OCI-M2 (cell line): ENCODE results near the gene KIF13A.
"Not testable (repeated sequence)": the region's sequence is repeated elsewhere in the genome, so short reads cannot be mapped to it uniquely, and the experiment has no call there.

Experiments
- DNase-seq: peaks from one replicate; lab custom pipeline; 2025; ENCODE audit not compliant: unreplicated experiment; lab: John Stamatoyannopoulos, UW

Gene KIF13A

GRCh38 chr6:17877196-17877894 is 110.1 kb downstream of the KIF13A start:
- no peak for DNase-seq

DNA sequence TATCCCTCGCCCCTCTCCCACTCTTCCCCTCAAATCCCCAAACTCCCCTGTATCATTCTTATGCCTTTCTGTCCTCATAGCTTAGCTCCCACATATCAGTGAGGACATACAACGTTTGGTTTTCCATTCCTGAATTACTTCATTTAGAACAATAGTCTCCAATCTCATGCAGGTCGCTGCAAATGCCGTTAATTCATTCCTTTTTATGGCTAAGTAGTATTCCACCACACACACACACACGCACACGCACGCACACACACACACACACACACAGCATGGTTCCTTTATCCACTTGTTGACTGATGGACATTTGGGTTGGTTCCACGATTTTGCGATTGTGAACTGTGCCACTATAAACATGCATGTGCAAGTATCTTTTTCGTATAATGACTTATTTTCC is 112.7 kb downstream of the KIF13A start:
- DNase-seq, result no peak

DNA sequence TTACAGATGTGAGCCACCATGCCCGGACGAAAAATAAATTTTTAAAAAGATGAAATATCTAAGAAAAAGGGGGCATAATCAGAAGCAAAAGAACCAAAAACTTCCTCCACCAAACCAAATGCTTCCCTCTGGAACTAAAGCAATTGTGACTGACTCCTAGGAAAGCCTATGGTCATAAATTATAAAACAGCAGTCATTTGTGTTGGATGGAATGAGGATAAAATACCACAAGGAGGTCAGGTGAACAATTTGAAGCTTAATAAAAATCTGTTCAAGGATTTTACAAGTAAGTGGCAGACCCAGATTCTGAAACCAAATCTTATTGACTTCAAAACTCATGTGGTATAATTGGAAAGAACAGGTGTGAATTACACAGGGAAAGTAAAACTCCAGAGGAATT is 114.5 kb downstream of the KIF13A start:
- DNase-seq, result no peak

- no peak for DNase-seq
These were observed 115.6 kb downstream of the KIF13A start for GRCh38 chr6:17871836-17872235.

DNA sequence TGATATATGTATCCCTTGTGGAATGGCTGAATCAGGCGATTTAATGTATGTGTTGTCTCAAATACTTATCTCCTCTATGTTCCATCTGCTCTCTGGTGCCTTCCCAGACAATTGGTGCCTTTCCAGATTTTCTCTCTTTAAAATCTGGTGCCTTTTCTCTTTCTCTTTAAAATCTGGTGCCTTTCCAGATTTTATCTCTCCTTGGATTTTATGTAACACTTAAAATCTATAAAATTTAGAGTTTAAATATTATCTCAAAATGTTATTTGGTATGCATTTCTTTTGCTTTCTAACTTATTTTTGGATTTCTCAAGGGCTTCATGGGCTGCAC is 116.3 kb downstream of the KIF13A start:
- DNase-seq, result no peak

DNA sequence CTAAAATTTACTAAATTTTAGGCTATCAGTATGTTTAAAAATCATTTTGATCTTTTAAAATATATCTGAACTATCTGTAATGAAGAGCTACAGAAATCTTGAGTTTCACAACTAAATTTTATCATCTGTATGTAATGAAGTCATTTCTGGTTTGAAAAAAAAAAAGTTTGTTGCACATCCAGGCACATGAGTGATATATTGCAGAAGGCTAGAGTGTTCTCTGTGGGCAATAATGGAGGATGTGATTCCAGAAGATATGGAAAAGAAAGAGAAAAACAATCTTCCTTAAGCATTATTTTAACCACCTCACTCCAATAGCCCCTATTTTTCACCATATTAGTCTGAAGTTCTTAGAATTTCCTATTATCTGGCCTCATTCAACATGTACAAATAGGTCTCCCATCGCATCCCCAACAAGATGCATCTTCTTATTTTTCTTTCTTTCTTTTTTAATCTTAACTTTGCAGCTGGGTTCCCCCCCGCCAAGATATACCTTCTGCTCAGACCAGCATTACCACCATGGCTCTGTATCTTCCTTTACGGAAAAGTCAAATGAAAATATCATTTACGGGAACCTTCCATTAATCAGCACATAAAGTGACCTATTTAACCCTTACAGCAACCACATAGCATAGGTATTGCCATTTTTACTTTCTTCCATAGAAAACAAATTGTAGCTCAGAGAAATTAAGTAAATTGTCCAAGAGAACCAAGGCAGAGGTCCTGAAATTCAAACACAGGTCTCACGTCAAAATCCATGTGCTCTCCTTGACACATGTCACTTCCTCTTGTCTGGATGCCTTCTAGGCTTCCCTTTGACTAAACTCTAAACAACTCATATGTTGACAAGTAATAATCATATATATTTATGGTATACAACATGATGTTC is 116.9 kb downstream of the KIF13A start:
- no peak for DNase-seq

- DNase-seq, result no peak
These were observed 117.7 kb downstream of the KIF13A start for GRCh38 chr6:17869753-17870050.

DNA sequence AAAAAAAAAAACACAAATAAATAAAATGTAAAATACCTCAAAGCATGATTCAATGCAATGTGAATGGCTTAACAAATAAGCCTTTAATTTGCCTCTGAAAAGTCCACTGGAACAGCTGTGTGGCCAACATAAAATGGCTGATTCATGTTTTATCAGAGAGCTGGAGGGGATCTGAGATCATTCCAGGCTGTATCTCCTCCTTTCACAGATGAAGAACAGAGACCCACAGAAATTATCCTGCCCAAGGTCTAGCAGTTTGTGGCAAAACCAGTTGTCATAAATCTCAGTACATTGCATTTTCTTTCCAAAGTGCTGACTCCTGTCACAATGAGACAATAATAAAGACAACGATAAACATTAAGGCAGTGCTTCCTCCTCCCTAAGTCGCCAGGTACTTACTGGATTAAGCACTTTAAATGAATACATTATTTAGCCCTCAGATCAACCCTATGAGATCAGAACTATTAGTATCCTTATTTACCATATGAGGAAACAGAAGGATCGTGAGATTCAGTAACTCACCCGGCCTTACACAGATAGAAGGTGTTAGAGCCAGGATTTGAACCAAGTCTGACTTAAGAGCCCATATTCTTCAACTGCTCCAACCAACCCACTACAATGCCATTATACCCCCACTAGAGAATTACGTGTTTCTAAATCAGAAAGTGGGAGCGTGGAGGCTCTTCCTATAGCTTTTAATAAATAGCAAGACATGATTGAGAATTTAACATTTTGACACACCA is 118.3 kb downstream of the KIF13A start:
- DNase-seq, result no peak

GRCh38 chr6:17867880-17868279 is 119.6 kb downstream of the KIF13A start:
- no peak for DNase-seq

GRCh38 chr6:17866876-17867444 is 120.5 kb downstream of the KIF13A start:
- DNase-seq, result no peak

GRCh38 chr6:17865798-17866725 is 121.4 kb downstream of the KIF13A start:
- DNase-seq, result no peak

DNA sequence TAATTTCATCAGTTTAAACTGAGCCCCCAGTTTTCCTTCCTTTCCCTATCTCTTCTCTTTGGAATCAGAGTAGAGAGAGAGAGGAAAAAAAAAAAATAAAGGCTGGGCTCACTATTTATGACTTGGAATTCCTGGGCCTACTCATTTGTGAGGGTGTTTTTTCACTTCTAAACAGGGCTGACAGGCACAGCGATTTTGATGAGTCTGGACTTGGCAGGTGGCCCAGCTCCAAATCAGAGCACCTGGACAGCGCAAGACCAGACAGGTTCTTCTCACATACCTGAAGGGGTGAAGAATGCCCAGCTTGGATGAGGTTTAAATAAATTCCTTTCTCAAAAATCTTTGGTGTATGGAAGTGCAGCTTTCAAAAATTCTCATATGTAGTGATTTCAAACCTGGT is 122.2 kb downstream of the KIF13A start:
- DNase-seq, result no peak

GRCh38 chr6:17863901-17864754 is 123.3 kb downstream of the KIF13A start:
- DNase-seq, result no peak

GRCh38 chr6:17861361-17861760 is 126.1 kb downstream of the KIF13A start:
- DNase-seq, result no peak

- no peak for DNase-seq
These were observed 127.6 kb downstream of the KIF13A start for GRCh38 chr6:17859846-17860245.

DNA sequence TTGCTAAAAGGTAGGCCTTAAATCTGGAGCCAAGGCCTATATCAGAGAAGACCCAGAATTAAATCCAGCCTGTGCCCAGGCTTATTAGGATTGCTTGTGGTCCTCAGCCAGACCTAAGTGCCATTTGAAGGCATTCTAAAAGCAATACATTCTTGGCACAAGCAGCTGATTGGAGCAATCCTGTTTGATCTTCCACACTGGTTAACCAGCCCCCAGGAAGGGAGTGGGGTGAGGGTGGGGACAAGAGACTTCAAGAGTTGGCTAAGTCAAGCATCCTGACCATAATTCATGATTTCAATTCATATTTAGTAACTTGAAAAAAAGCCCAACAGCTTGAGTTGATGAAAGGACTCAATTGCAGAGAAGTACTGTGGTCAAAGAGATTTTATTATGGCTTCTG is 128.9 kb downstream of the KIF13A start:
- no peak for DNase-seq

DNA sequence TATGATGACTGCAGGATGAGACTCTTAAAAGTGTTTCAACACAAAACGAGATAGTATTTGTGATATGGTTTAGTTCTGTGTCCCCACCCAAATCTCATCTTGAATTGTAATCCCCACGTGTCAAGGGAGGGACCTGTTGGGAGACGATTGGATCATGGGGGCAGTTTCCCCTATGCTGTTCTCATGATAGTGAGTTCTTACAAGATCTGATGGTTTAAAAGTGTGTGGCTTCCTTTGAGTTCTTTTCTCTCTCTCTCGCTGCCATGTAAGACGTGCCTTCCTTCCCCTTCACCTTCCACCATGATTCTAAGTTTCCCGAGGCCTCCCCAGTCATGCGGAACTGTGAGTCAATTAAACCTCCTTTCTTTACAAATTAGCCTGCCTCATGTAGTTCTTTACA is 130.2 kb downstream of the KIF13A start:
- DNase-seq, result not testable (repeated sequence)

GRCh38 chr6:17856306-17856705 is 131.1 kb downstream of the KIF13A start:
- no peak for DNase-seq

GRCh38 chr6:17855381-17855780 is 132.1 kb downstream of the KIF13A start:
- DNase-seq, result no peak

DNA sequence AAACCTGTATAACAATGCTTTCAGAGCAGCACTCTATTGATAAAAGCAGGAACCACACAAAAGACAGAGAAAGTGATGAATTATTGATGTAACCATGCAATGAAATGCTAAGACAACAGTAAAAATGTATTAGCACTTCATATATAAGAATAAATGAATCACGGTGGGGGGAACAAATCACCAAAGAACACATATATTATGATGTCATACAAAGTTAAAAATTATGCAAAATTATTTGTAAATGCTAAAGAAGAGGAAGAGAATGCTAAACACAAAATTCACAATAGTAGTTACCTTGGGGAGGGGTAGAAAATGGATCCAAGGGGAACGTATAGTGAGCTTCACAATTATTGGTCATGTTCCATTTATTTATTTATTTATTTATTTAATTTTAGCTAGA is 133.9 kb downstream of the KIF13A start:
- no peak for DNase-seq
